ENCODE measurements around the gene PKD1. TPM values are rescaled to one million over a fixed set of nuclear protein-coding genes. Genes with fewer than 3 reads are reported as not detected.
"Not testable (repeated sequence)": the region's sequence is repeated elsewhere in the genome, so short reads cannot be mapped to it uniquely, and the experiment has no call there.

The PKD1 gene
- total RNA-seq, 4 donors from 2014 or later: 168 to 376 (median 339) TPM

- intact Hi-C loops (cut with DNase I; ENCODE audit: low total_unique reads): no loop called here
- Histone ChIP-seq H3K27me3 (no peaks in the 10 kb centered on the region), H3K27ac (no peak overlapping the region), H3K36me3 (no peaks in the 10 kb centered on the region), H3K4me3 (no peak overlapping the region), H3K9me3 (no peaks in the 10 kb centered on the region), H3K4me1 (peaks cover 13 to 24% of the 10 kb centered on the region in 2 donors)
- no peak for TF ChIP-seq POLR2A (IDR thresholded peaks at IDR 0.05)
- TF ChIP-seq, protein P1, sequence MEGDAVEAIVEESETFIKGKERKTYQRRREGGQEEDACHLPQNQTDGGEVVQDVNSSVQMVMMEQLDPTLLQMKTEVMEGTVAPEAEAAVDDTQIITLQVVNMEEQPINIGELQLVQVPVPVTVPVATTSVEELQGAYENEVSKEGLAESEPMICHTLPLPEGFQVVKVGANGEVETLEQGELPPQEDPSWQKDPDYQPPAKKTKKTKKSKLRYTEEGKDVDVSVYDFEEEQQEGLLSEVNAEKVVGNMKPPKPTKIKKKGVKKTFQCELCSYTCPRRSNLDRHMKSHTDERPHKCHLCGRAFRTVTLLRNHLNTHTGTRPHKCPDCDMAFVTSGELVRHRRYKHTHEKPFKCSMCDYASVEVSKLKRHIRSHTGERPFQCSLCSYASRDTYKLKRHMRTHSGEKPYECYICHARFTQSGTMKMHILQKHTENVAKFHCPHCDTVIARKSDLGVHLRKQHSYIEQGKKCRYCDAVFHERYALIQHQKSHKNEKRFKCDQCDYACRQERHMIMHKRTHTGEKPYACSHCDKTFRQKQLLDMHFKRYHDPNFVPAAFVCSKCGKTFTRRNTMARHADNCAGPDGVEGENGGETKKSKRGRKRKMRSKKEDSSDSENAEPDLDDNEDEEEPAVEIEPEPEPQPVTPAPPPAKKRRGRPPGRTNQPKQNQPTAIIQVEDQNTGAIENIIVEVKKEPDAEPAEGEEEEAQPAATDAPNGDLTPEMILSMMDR (IDR thresholded peaks at IDR 0.05 in 4 of 5, conservative IDR thresholded peaks at IDR 0.05 in 1 of 5): no peak
- ATAC-seq (no peak), DNase-seq (no peak)
- in situ Hi-C loops (cut with MboI; ENCODE audit: low sequenced_read_pairs in 4 of 4): loop anchor here in 1 of 4 donors (10.0 kb wide), 1 partner anchor 131 kb away; the partner anchor contains the start of gene NPW
These were observed 10.1 kb upstream of the PKD1 start for GRCh38 chr16:2145843-2146242.

- H3K27me3 ChIP-seq: no peaks in the 10 kb centered on the region
- no peak overlapping the region for H3K4me3 ChIP-seq
- no peak for ATAC-seq
- DNase-seq: no peak
- peaks cover 9 to 23% of the 10 kb centered on the region in 2 donors for H3K4me1 ChIP-seq
- no peaks in the 10 kb centered on the region for H3K36me3 ChIP-seq
- no peak overlapping the region for H3K27ac ChIP-seq
- no peaks in the 10 kb centered on the region for H3K9me3 ChIP-seq
- TF ChIP-seq POLR2A (IDR thresholded peaks at IDR 0.05): no peak
- TF ChIP-seq, protein P1 (IDR thresholded peaks at IDR 0.05 in 4 of 5, conservative IDR thresholded peaks at IDR 0.05 in 1 of 5): no peak
- in situ Hi-C loops (cut with MboI; ENCODE audit: low sequenced_read_pairs in 4 of 4): loop anchor here in 3 of 4 donors (5.0 to 10.0 kb wide), 3 partner anchors 122 to 132 kb away; partner anchors contain the start of gene NPW (in 1 of the 3)
- intact Hi-C loops (cut with DNase I; ENCODE audit: low total_unique reads): no loop called here
These were observed 8.3 kb upstream of the PKD1 start for GRCh38 chr16:2143878-2144485.

- Histone ChIP-seq H3K36me3 (no peaks in the 10 kb centered on the region), H3K27ac (no peak overlapping the region), H3K4me3 (no peak overlapping the region), H3K27me3 (no peaks in the 10 kb centered on the region), H3K4me1 (peaks cover 6 to 18% of the 10 kb centered on the region in 2 donors), H3K9me3 (no peaks in the 10 kb centered on the region)
- intact Hi-C loops (cut with DNase I; ENCODE audit: low total_unique reads) (no loop called here), in situ Hi-C loops (cut with MboI; ENCODE audit: low sequenced_read_pairs in 4 of 4) (loop anchor here in 3 of 4 donors (5.0 to 10.0 kb wide), 3 partner anchors 121 to 131 kb away; partner anchors contain the start of gene NPW (in 1 of the 3))
- TF ChIP-seq, protein P1 (IDR thresholded peaks at IDR 0.05 in 4 of 5, conservative IDR thresholded peaks at IDR 0.05 in 1 of 5): no peak
- no peak for TF ChIP-seq POLR2A (IDR thresholded peaks at IDR 0.05)
- no peak for DNase-seq
- no peak for ATAC-seq
These were observed 7.5 kb upstream of the PKD1 start for GRCh38 chr16:2142942-2143877.

DNA sequence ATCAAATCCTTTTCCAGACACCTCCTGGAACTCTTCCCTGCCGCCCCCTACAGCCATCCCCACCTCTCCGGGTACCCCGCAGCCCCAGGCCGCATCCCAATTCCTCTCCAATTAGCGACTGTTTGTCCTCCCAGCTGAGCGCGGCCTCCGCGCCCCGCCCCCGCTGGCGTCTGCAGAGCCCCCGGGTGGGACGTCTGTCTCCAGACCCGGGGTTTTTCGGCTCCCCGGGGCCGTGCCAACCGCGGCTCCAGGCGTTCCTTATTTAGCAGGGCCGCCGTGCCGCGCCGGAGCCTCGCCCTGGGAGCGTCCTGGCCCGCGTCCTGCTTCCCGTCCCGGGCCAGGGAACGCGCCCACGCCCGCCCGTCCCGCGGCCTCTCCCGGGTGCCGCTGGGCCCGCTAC, 627 bp downstream of the PKD1 start:
- peak overlapping the region; percentile 86 to 93 (median 90) for H3K27ac ChIP-seq
- H3K4me1 ChIP-seq: peaks cover 16 to 40% of the 10 kb centered on the region in 2 donors
- DNase-seq: peak in 1 of 2 donors; percentile 74
- in situ Hi-C loops (cut with MboI; ENCODE audit: low sequenced_read_pairs in 4 of 4): loop anchor here in 1 of 4 donors (5.0 kb wide), 1 partner anchor 123 kb away; no protein-coding TSS in a partner anchor
- intact Hi-C loops (cut with DNase I; ENCODE audit: low total_unique reads); H3K36me3 ChIP-seq; ATAC-seq; H3K9me3 ChIP-seq; H3K27me3 ChIP-seq: not testable (repeated sequence)
- H3K4me3 ChIP-seq: peak overlapping the region; percentile 52 to 75 (median 67)

- in situ Hi-C loops (cut with MboI; ENCODE audit: low sequenced_read_pairs in 4 of 4): not testable (repeated sequence)
These were observed 1.9 kb downstream of the PKD1 start for GRCh38 chr16:2133797-2134196.

DNA sequence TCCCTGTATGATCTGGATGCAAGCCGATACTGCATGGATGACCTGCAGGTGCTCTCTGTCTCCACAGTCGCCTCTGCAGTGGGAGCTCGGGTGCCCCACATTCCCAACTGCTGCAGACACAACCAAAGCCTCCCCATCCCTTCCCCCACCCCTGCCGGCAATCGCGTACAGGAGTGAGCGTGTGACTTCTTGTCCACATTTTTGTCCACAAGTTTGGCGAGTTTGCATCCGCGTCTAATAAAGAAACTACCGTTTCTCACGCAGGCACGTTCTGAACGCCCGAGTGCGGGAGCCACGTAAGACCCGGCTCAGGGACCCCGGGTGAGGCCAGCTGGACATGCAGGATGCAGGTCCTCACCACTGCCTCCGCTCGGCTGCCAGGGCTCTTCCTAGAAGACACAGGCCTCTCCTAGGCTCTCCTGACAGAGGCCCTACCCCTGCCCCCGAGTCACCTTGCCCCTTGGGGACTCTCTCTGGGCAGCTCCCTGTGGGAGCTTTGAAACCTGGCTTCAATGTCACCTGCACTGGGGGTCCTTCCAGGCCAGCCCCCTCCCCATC, 5.7 kb downstream of the PKD1 start:
- peak overlapping the region; percentile 81 to 91 (median 85) for H3K27ac ChIP-seq
- peak overlapping the region in 1 of 4 donors; percentile 13 for H3K4me3 ChIP-seq
- DNase-seq; in situ Hi-C loops (cut with MboI; ENCODE audit: low sequenced_read_pairs in 4 of 4); H3K27me3 ChIP-seq; ATAC-seq; H3K36me3 ChIP-seq; H3K9me3 ChIP-seq; intact Hi-C loops (cut with DNase I; ENCODE audit: low total_unique reads): not testable (repeated sequence)
- H3K4me1 ChIP-seq: peaks cover 46 to 72% of the 10 kb centered on the region in 2 donors

More at GRCh38 chr16:2133797-2134196, 1.9 kb downstream of the PKD1 start:
- peak in 1 of 2 donors; percentile 80 for DNase-seq
- H3K4me1 ChIP-seq: peaks cover 18 to 51% of the 10 kb centered on the region in 2 donors
- ATAC-seq; intact Hi-C loops (cut with DNase I; ENCODE audit: low total_unique reads); H3K27me3 ChIP-seq; H3K9me3 ChIP-seq; H3K36me3 ChIP-seq: not testable (repeated sequence)
- peak overlapping the region; percentile 15 to 37 (median 26) for H3K4me3 ChIP-seq
- H3K27ac ChIP-seq: peak overlapping the region; percentile 84 to 88 (median 86)

DNA sequence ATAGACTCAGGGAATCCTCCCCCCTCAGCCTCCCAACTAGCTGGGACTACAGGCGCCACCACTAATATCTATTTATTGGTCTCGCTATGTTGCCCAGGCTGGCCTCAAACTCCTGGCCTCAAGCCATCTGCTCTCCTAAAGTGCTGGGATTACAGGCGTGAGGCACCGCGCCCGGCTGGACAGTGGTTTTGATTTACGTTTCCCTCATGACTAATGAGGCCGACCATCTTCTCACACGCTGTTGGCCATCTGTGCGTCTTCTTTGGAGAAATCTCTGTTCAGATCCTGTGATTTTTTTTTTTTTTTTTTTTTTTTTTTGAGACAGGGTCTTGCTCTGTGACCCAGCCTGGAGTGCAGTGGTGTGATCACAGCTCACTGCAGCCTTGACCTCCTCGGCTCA, 6.4 kb downstream of the PKD1 start:
- H3K27me3 ChIP-seq; H3K36me3 ChIP-seq; H3K4me3 ChIP-seq; in situ Hi-C loops (cut with MboI; ENCODE audit: low sequenced_read_pairs in 4 of 4); intact Hi-C loops (cut with DNase I; ENCODE audit: low total_unique reads); H3K9me3 ChIP-seq: not testable (repeated sequence)
- DNase-seq: peak in 1 of 2 donors; percentile 81
- ATAC-seq: peak; percentile 36 to 37
- Histone ChIP-seq H3K27ac (peak overlapping the region; percentile 81 to 91 (median 85)), H3K4me1 (peaks cover 52 to 78% of the 10 kb centered on the region in 2 donors)
